ENCODE measurements around the gene MGAT2. TPM values are rescaled to one million over a fixed set of nuclear protein-coding genes. Genes with fewer than 3 reads are reported as not detected.
"Not testable (repeated sequence)": the region's sequence is repeated elsewhere in the genome, so short reads cannot be mapped to it uniquely, and the experiment has no call there.

Gene MGAT2
- total RNA-seq, 1 donor from 2014 or later, result 32.3 TPM

GRCh38 chr14:49582113-49582977, 38.3 kb upstream of the MGAT2 start:
- Mint-ChIP-seq H3K27ac (ENCODE audit: unreplicated experiment) (peak overlapping the region; percentile 53), H3K9me3 (no peaks in the 10 kb centered on the region), H3K4me1 (peaks cover 48% of the 10 kb centered on the region), H3K27me3 (ENCODE audit: low read depth) (peaks cover 13% of the 10 kb centered on the region), H3K36me3 (ENCODE audit: low read depth) (peaks cover 36% of the 10 kb centered on the region), H3K4me3 (peak overlapping the region; percentile 99)
- no peak for DNase-seq (ENCODE audit: low read depth, low spot score)
- no peak for TF ChIP-seq CTCF (conservative IDR thresholded peaks at IDR 0.05)

GRCh38 chr14:49583629-49584028, 37.0 kb upstream of the MGAT2 start:
- H3K4me1 Mint-ChIP-seq, result peaks cover 48% of the 10 kb centered on the region
- peaks cover 30% of the 10 kb centered on the region for H3K36me3 Mint-ChIP-seq (ENCODE audit: low read depth)
- H3K27ac Mint-ChIP-seq (ENCODE audit: unreplicated experiment), result peak overlapping the region; percentile 52
- no peaks in the 10 kb centered on the region for H3K9me3 Mint-ChIP-seq
- peaks cover 13% of the 10 kb centered on the region for H3K27me3 Mint-ChIP-seq (ENCODE audit: low read depth)
- peak overlapping the region; percentile 99 for H3K4me3 Mint-ChIP-seq
- TF ChIP-seq CTCF (conservative IDR thresholded peaks at IDR 0.05), result no peak
- no peak for DNase-seq (ENCODE audit: low read depth, low spot score)

- peaks cover 13% of the 10 kb centered on the region for H3K27me3 Mint-ChIP-seq (ENCODE audit: low read depth)
- TF ChIP-seq CTCF (conservative IDR thresholded peaks at IDR 0.05), result no peak
- H3K36me3 Mint-ChIP-seq (ENCODE audit: low read depth), result peaks cover 30% of the 10 kb centered on the region
- H3K4me1 Mint-ChIP-seq, result peaks cover 48% of the 10 kb centered on the region
- peak overlapping the region; percentile 52 for H3K27ac Mint-ChIP-seq (ENCODE audit: unreplicated experiment)
- DNase-seq (ENCODE audit: low read depth, low spot score), result no peak
- no peaks in the 10 kb centered on the region for H3K9me3 Mint-ChIP-seq
- peak overlapping the region; percentile 99 for H3K4me3 Mint-ChIP-seq
Measured at GRCh38 chr14:49584058-49584457, 36.5 kb upstream of the MGAT2 start.

- peak overlapping the region; percentile 100 for H3K27ac Mint-ChIP-seq (ENCODE audit: unreplicated experiment)
- peaks cover 48% of the 10 kb centered on the region for H3K4me1 Mint-ChIP-seq
- H3K36me3 Mint-ChIP-seq (ENCODE audit: low read depth), result peaks cover 28% of the 10 kb centered on the region
- H3K27me3 Mint-ChIP-seq (ENCODE audit: low read depth), result peaks cover 13% of the 10 kb centered on the region
- DNase-seq (ENCODE audit: low read depth, low spot score); H3K9me3 Mint-ChIP-seq: not testable (repeated sequence)
- H3K4me3 Mint-ChIP-seq, result peak overlapping the region; percentile 99
Measured at GRCh38 chr14:49584981-49585640, 35.5 kb upstream of the MGAT2 start.

GRCh38 chr14:49585803-49586672, 34.6 kb upstream of the MGAT2 start, which contains the start of gene RPS29:
Gene RPS29, minus strand, starts transcription at chr14:49586380. Its CDS starts 34 bp downstream, at chr14:49586346.
- peak; percentile 97 for DNase-seq (ENCODE audit: low read depth, low spot score)
- H3K4me3 Mint-ChIP-seq, result peak within 1 kb of the TSS; percentile 99
- H3K4me1 Mint-ChIP-seq, result peaks cover 48% of the 10 kb centered on the region
- H3K9me3 Mint-ChIP-seq, result no peaks in the 10 kb centered on the region
- H3K27ac Mint-ChIP-seq (ENCODE audit: unreplicated experiment), result peak within 1 kb of the TSS; percentile 100
- peaks cover 25% of the 10 kb centered on the region for H3K36me3 Mint-ChIP-seq (ENCODE audit: low read depth)
- H3K27me3 Mint-ChIP-seq (ENCODE audit: low read depth), result peaks cover 13% of the 10 kb centered on the region
- TF ChIP-seq CTCF (conservative IDR thresholded peaks at IDR 0.05), result no peak
